Left ventricle myocardium inferior (tissue), 1 donor: Measurements from ENCODE around the gene TK1. TPM values are rescaled to one million over a fixed set of nuclear protein-coding genes. Genes with fewer than 3 reads are reported as not detected.

Experiments used
- DNase-seq: peaks from one replicate; pipeline ENCODE4 v3.0.0-alpha.2; 2020
- H3K27ac ChIP-seq: fragments of 200-600 bp; replicated peaks from 2 replicates; pipeline ENCODE4 v1.8.0; 2021
- H3K27me3 ChIP-seq: fragments of 200-600 bp; 2 replicates; pipeline ENCODE4 v1.8.0; 2021; ENCODE audit warnings: low read depth
- H3K36me3 ChIP-seq: fragments of 200-600 bp; 2 replicates; pipeline ENCODE4 v1.8.0; 2021
- H3K4me1 ChIP-seq: fragments of 200-600 bp; 2 replicates; pipeline ENCODE4 v1.8.0; 2021
- H3K4me3 ChIP-seq: fragments of 200-600 bp; 2 replicates; pipeline ENCODE4 v1.8.0; 2021; ENCODE audit warnings: mild to moderate bottlenecking, moderate library complexity
- H3K9me3 ChIP-seq: fragments of 200-600 bp; replicated peaks from 2 replicates; pipeline ENCODE4 v1.8.0; 2021
- intact Hi-C: fragments of 100-400 bp; cut with micrococcal nuclease; formaldehyde crosslinking; loops from one replicate; pipeline ENCODE4 v1.11.0; 2022
- total RNA-seq: library from RNA; stranded (reverse); fragmentation: NEBNext Ultra II Directional; extraction: Animal tissue kit (Norgen Biotek cat#: 25700); gene quantifications from one replicate; pipeline ENCODE4 v1.2.1, GENCODE V29; 2021
- TF ChIP-seq, protein P1 (sequence below): fragments of 200-600 bp; IDR thresholded peaks from 2 replicates; pipeline ENCODE4 v1.8.0; 2021; ENCODE audit warnings: antibody characterized with exemption, mild to moderate bottlenecking, borderline replicate concordance
- donor health status: DM: no; HTN: yes; CAD: no; lungs with severe emphysema.

Gene TK1
- total RNA-seq, 1 donor from 2014 or later = 1.8 TPM

DNA sequence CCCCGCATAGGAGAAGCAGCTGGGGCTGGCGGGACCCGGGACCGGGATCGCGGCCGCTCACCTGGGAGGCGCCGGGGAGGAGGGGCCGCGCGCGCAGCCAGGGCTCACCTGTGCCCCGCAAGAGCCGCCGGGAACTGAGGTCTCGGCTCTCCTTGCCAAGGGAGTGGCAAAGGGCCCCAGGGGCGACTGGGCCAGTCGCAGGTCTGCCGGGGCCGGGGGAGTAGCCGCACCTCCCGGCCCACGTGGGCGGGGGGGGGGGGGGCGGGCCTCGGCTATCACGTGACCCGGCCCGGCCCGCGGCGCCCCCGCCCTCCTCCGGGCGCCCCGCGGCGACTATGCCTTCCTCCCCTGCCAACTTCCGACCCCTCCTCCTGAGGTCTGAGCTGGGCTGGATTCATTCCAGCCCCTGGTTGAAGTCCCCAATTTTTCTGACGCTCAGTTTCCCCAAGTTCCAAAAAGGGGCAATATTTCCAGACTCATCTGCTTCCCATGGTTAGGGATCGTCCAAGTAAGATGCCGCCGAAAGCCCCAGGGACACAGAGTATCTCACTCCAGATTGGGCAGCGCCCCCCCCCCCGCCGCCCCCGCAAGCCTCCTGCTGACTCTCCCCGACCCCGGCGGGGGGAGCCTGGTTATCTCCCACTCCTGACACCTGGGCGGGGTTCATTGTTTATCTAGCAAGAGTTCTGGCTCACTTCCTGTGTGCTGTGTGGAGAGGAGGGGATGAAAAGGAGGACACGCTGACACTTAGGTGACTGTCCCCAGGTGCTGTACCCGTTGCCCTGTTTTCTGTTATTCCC is 58.1 kb downstream of the TK1 start, which contains the start of gene TMC6:
TSS of gene TMC6 (minus strand) at position 205 of the 800 bp plus-strand sequence. CDS start 1,923 bp downstream, outside the sequence.
- TF ChIP-seq, protein P1, sequence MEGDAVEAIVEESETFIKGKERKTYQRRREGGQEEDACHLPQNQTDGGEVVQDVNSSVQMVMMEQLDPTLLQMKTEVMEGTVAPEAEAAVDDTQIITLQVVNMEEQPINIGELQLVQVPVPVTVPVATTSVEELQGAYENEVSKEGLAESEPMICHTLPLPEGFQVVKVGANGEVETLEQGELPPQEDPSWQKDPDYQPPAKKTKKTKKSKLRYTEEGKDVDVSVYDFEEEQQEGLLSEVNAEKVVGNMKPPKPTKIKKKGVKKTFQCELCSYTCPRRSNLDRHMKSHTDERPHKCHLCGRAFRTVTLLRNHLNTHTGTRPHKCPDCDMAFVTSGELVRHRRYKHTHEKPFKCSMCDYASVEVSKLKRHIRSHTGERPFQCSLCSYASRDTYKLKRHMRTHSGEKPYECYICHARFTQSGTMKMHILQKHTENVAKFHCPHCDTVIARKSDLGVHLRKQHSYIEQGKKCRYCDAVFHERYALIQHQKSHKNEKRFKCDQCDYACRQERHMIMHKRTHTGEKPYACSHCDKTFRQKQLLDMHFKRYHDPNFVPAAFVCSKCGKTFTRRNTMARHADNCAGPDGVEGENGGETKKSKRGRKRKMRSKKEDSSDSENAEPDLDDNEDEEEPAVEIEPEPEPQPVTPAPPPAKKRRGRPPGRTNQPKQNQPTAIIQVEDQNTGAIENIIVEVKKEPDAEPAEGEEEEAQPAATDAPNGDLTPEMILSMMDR = no peak
- H3K27me3 ChIP-seq = no peaks in the 10 kb centered on the region
- no peaks in the 10 kb centered on the region for H3K9me3 ChIP-seq
- peaks cover 20% of the 10 kb centered on the region for H3K36me3 ChIP-seq
- peak within 1 kb of the TSS; percentile 82 for H3K4me3 ChIP-seq
- peaks cover 85% of the 10 kb centered on the region for H3K4me1 ChIP-seq
- no peak for DNase-seq
- intact Hi-C loops = no loop called here
- H3K27ac ChIP-seq = peak within 1 kb of the TSS; percentile 93

DNA sequence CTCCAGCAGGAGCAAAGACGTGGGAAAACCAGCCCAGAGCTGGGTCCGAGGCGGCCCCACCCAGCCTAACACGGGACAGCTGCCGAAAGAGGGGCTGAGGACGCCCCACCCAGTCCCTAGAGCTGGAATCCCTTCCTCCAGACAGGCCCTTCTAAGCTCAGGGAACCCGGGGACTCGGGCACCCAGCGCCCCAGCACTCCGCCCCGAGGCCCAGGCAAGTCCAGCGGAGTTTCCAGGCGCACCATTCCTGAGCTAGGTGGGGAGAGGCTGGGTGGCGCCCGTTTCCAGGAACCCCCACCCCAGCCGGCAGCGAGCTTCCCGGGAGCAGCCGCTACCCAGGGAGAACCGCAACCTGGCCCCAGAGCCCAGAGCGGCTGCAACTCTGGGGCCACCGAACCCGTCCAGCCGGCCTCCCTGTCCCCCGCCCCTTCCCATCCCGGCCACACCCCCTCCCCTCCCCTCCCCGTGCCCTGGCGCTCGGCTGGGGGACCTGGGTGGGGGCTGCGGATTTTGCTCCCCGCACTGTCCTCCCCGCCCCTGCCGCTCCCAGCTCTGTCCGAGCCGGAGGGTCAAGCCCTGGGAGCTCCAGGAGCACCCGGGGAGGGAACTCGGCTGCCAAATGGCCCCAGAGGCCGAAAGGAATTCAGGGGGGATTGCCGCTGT is 58.8 kb downstream of the TK1 start:
- peak overlapping the region; percentile 82 for H3K4me3 ChIP-seq
- no peak for DNase-seq
- peak overlapping the region; percentile 93 for H3K27ac ChIP-seq
- H3K9me3 ChIP-seq = no peaks in the 10 kb centered on the region
- TF ChIP-seq, protein P1 = no peak
- no peaks in the 10 kb centered on the region for H3K27me3 ChIP-seq
- peaks cover 25% of the 10 kb centered on the region for H3K36me3 ChIP-seq
- peaks cover 78% of the 10 kb centered on the region for H3K4me1 ChIP-seq
- intact Hi-C loops = no loop called here

DNA sequence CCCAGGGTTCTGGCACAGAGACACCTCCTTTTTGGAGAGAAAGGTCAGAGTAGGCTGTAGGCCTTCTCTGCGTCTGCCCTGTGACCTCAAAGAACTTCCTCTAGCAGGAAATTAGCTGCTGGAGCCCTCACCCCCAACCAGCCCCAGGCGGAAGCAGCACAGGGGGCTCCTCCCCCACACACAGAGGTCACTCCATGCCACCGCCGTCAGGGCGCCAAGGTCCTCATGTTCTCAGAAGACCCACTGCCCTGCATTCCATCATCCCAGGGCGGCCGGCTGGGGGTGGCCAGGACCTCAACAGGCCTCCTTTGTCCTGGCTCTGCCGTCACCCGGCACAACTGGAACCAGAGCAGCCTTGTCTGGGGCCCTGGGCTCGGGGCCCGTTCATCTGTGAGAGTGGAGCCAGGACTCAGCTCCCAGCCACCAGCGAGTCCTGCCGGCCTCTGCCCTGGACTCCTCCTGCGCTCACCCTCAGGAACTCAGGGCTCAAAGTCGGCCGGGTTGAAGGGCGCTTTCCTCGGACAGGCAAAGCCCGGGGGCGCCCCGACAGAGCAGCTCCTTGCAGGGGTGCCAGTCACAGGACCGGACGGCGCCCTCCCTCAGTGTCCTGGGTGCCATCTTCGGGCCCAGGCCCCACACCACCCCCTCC is 59.5 kb downstream of the TK1 start:
- Histone ChIP-seq H3K4me3 (peak overlapping the region; percentile 82), H3K27me3 (no peaks in the 10 kb centered on the region), H3K4me1 (peaks cover 79% of the 10 kb centered on the region), H3K36me3 (peaks cover 31% of the 10 kb centered on the region), H3K9me3 (no peaks in the 10 kb centered on the region), H3K27ac (peak overlapping the region; percentile 93)
- peak; percentile 78 for DNase-seq
- intact Hi-C loops = no loop called here
- TF ChIP-seq, protein P1 = no peak

- peaks cover 36% of the 10 kb centered on the region for H3K36me3 ChIP-seq
- peaks cover 81% of the 10 kb centered on the region for H3K4me1 ChIP-seq
- H3K27ac ChIP-seq = peak overlapping the region; percentile 93
- H3K9me3 ChIP-seq = no peaks in the 10 kb centered on the region
- no peaks in the 10 kb centered on the region for H3K27me3 ChIP-seq
- H3K4me3 ChIP-seq = peak overlapping the region; percentile 82
- intact Hi-C loops = no loop called here
- TF ChIP-seq, protein P1 = no peak
- no peak for DNase-seq
Observed at GRCh38 chr17:78126895-78127238, 60.0 kb downstream of the TK1 start.
